Central memory CD8-positive, alpha-beta T cell (primary cell): ENCODE results near the gene IGSF11.
A peak's percentile ranks its signal among the peaks of the same experiment; 100 is the strongest.

Experiments used
- ATAC-seq: fragments of 150-1000 bp; cut with Tn5 transposase; replicated peaks from 2 replicates; pipeline ENCODE4 v1.10.0; 2022; ENCODE audit warnings: mild to moderate bottlenecking, moderate FRiP score, moderate number of reproducible peaks; ENCODE audit not compliant: poor library complexity, severe bottlenecking; ENCODE audit errors: extremely low read depth
- DNase-seq, 2 donors: peaks; one replicate each; pipeline ENCODE4 v3.0.0; 2021; ENCODE audit warnings: low spot score in 2 of 2
- H3K27ac Mint-ChIP-seq: one replicate; pipeline ENCODE4 v1.8.0; 2022; ENCODE audit warnings: low read depth, mild to moderate bottlenecking, moderate library complexity, mixed read lengths
- H3K27me3 Mint-ChIP-seq: one replicate; pipeline ENCODE4 v1.8.0; 2022; ENCODE audit warnings: mixed read lengths
- H3K36me3 Mint-ChIP-seq: one replicate; pipeline ENCODE4 v1.8.0; 2022; ENCODE audit warnings: mild to moderate bottlenecking, moderate library complexity, mixed read lengths; ENCODE audit not compliant: insufficient read depth
- H3K4me1 Mint-ChIP-seq: one replicate; pipeline ENCODE4 v1.8.0; 2022; ENCODE audit warnings: mixed read lengths
- H3K4me3 Mint-ChIP-seq: one replicate; pipeline ENCODE4 v1.8.0; 2022; ENCODE audit warnings: mild to moderate bottlenecking, moderate library complexity, mixed read lengths
- H3K9me3 Mint-ChIP-seq: one replicate; pipeline ENCODE4 v1.8.0; 2022; ENCODE audit warnings: mixed read lengths

Gene IGSF11

DNA sequence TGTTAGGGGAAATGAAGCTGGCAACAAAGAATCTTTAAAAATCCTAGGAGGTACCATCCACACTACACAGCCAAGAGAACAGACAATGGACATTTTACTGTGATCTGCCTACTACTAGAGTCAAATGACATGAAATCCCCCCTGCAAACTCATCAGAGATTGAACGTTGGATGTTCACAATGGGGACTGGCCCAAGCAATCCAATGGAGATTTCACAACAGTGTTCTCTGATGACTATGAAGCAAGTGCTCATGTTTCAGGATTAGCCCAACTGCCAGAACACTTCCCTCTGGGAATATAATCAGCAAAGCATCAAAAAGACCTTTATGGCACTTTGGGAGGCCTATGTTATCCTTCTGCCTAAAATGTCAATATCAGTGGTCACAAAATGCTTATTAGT is 97.8 kb downstream of the IGSF11 start:
- H3K9me3 Mint-ChIP-seq = no peaks in the 10 kb centered on the region
- H3K36me3 Mint-ChIP-seq = no peaks in the 10 kb centered on the region
- H3K4me1 Mint-ChIP-seq = no peaks in the 10 kb centered on the region
- no peak overlapping the region for H3K27ac Mint-ChIP-seq
- peaks cover 11% of the 10 kb centered on the region for H3K27me3 Mint-ChIP-seq
- no peak overlapping the region for H3K4me3 Mint-ChIP-seq
- no peak for ATAC-seq
- DNase-seq = no peak

DNA sequence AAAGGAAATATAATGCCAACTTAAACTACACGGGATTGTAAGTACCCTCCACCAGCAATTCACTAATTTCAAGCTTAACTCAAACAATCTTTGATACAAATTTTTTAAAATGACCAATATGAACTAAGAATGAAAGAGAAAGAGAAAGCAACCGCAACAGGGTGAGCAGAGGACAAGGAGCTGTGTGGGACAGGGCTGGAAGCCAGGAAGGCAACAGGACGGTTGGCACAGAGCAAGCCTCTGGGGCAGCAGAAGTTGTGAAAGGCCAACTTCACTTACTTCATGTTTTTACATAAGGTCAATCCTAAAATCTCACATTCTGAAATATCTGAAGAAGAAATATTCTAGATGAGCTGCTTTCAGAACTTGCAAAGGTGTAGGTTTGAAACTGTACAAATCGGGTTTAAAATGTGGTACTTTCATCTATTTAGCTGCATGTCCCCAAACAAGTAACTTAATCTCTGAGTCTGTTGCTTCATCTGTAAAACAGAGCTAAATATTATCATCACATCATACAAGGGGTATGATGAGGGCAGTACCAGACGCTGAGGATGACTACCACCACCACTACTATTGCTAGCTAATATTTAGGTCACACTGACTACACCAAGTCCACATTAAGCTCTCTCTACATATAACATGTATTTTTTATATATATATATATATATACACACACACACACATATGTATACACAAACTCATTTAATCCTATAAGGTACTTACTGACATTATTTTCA is 101.7 kb downstream of the IGSF11 start:
- no peaks in the 10 kb centered on the region for H3K36me3 Mint-ChIP-seq
- H3K9me3 Mint-ChIP-seq = no peaks in the 10 kb centered on the region
- no peaks in the 10 kb centered on the region for H3K4me1 Mint-ChIP-seq
- DNase-seq (no peak), ATAC-seq (no peak)
- H3K27me3 Mint-ChIP-seq = peaks cover under 1% of the 10 kb centered on the region
- no peak overlapping the region for H3K27ac Mint-ChIP-seq
- H3K4me3 Mint-ChIP-seq = no peak overlapping the region

DNA sequence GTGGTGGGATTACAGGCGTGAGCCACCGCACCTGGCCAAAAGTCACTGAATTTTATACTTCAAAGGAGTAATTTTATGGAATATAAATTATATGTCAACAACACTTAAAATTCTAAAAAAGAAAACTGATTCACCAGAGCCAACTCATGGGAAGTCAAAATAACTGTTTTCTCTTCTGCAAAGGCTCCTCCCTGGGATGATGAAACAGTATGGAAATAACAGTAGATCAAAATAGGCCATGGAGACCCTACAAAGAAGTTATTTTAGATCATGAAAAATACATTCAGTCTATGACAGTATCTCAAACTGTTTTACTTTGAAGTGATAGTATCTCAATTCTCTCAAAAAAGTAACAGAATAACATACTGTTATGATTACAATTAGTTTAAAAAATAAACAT is 102.7 kb downstream of the IGSF11 start:
- Mint-ChIP-seq H3K27me3 (no peaks in the 10 kb centered on the region), H3K9me3 (no peaks in the 10 kb centered on the region), H3K4me1 (no peaks in the 10 kb centered on the region)

DNA sequence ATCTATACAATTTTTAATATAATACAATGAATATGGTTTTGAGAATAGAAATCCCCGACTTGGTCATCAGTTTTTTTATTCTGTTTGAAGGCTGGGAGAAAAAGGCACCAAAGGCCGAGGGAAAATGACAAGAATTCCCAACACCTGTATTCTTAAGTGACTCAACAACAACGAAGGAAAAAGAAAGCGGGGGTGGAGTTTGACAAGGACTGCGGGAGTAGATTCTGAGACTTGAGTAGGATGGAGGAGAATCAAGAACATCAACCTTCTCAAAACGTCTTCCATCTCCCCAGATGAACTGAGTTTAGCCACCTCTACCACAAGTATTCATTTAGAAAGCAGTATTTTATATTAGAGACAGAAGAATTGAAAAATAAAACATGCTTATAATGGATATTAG is 107.2 kb downstream of the IGSF11 start:
- Mint-ChIP-seq H3K9me3 (no peaks in the 10 kb centered on the region), H3K4me3 (no peak overlapping the region), H3K27me3 (no peaks in the 10 kb centered on the region), H3K27ac (no peak overlapping the region), H3K36me3 (no peaks in the 10 kb centered on the region), H3K4me1 (no peaks in the 10 kb centered on the region)
- ATAC-seq (no peak), DNase-seq (no peak)

More for the DNA sequence above, 102.7 kb downstream of the IGSF11 start:
- no peak for ATAC-seq
- no peak overlapping the region for H3K4me3 Mint-ChIP-seq
- no peaks in the 10 kb centered on the region for H3K36me3 Mint-ChIP-seq
- DNase-seq = no peak
- no peak overlapping the region for H3K27ac Mint-ChIP-seq

DNA sequence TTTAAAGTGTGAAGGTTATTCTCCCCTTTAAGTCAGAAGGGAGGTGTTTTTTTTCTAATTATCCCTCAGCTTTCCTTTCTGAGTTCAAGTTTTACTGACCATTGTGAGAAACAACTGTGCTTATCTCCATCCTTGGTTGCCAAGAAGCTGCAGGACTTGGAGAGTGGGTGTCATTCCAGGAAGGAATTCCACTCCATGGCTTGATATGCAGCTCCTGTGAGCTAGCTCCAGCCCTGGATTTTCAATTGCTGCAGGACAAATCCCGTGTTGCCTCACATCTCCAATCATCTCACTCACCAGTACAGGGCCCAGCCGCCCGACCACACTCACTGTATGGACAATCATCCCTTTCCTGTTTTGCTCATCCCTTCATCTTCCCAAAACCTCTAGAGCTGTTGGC is 122.5 kb downstream of the IGSF11 start:
- no peak for DNase-seq
- H3K4me3 Mint-ChIP-seq = no peak overlapping the region
- no peak for ATAC-seq
- no peaks in the 10 kb centered on the region for H3K4me1 Mint-ChIP-seq
- H3K27me3 Mint-ChIP-seq = peaks cover 45% of the 10 kb centered on the region
- H3K36me3 Mint-ChIP-seq = no peaks in the 10 kb centered on the region
- H3K9me3 Mint-ChIP-seq = no peaks in the 10 kb centered on the region
- no peak overlapping the region for H3K27ac Mint-ChIP-seq

DNA sequence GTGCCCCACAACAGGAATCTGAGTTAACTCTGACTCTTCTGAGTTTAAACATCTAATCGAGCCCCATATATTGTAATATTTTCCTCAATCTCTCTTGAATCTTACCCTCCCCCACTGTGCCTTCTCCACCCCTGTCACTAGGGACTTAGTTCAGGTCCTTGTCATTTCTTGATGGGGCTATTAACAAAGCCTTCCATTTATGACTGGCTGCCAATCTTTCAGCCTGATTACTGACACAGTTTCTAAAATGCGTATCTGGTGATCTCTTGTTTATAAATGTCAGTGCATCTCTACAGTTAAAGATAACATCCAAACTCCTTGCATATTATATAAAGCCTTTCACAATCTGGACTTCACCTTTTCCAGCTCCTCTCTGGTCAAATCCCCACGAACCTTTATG is 124.3 kb downstream of the IGSF11 start:
- Mint-ChIP-seq H3K27ac (no peak overlapping the region), H3K4me1 (no peaks in the 10 kb centered on the region), H3K27me3 (peaks cover 52% of the 10 kb centered on the region), H3K36me3 (no peaks in the 10 kb centered on the region), H3K9me3 (no peaks in the 10 kb centered on the region), H3K4me3 (no peak overlapping the region)
- no peak for ATAC-seq
- DNase-seq = no peak

DNA sequence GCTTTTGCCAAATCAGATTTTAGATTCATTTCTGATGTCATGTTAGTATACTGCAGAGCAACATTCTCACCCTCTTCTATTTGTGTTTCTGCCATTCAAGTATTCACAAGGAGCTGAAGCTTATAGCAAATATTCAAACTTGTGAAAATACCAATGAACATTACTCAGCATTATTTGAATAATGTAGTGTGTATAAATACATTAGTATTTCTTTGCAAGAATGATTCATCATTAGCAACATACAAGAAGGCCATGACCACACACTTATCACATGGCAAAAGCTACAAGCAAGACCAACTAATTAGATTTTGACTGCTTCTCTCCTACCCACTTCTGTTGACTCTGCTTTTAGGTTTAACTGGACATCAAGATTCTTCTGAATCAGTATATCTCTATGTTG is 124.9 kb downstream of the IGSF11 start:
- H3K4me1 Mint-ChIP-seq = no peaks in the 10 kb centered on the region
- no peak for DNase-seq
- no peak for ATAC-seq
- H3K27ac Mint-ChIP-seq = no peak overlapping the region
- H3K27me3 Mint-ChIP-seq = peaks cover 57% of the 10 kb centered on the region
- H3K9me3 Mint-ChIP-seq = no peaks in the 10 kb centered on the region
- no peaks in the 10 kb centered on the region for H3K36me3 Mint-ChIP-seq
- no peak overlapping the region for H3K4me3 Mint-ChIP-seq

DNA sequence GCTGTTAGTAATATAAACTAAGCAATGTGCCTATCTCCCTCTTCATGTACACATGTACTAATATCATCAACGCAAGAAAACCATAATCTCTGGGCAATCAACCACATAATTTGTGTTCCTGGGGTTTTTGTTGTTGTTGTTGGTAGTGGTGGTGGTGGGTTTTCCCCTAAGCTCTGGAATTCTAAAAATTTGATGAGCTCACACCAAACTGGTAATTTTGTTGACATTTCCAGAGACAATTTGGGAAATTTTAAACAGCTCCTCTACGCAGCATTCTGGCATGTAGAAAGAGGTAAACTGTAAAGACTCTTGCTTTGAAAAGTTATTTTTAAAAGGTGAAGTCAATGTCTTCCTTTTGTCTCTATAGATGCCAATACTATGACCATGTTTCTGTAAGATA is 126.7 kb downstream of the IGSF11 start:
- H3K36me3 Mint-ChIP-seq = no peaks in the 10 kb centered on the region
- peaks cover 58% of the 10 kb centered on the region for H3K27me3 Mint-ChIP-seq
- no peaks in the 10 kb centered on the region for H3K9me3 Mint-ChIP-seq
- DNase-seq (no peak), ATAC-seq (no peak)
- no peak overlapping the region for H3K27ac Mint-ChIP-seq
- H3K4me3 Mint-ChIP-seq = no peak overlapping the region
- no peaks in the 10 kb centered on the region for H3K4me1 Mint-ChIP-seq

DNA sequence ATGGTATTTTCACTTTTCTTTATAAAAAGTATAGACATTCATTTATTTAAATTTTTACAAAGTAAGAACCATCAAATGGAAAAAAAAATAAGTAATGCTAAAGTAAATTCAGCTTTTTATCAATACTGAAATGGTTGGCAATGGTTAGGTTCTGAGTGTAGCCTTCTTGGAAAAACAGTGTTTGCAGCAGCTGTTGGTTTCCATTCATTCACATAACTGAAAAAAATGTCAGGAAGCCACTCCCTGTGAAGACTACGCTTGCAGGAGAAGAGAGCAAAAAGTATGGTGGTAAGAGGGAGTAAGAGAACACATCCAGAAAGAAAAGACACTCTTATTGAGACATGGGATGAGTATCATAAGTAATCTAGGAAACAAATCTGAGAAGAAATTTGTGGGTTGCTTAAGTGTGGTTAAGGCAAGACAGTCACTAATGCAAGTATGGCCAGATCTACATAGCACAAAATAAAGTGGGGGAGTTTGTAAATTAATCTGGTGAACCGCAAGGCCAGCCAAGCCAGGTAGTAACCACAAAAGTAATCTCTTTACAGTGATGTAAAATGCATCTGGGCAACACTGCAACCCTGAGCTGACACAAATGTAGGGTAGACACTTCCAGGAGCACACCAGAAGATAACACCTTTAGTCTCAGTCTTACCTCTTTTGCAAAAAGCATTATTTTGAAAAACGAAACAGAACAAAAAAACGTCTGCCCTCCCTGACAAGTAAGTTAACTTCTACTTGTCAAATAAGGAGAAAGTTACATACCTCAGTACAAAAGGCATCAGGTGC is 133.7 kb downstream of the IGSF11 start:
- DNase-seq (no peak), ATAC-seq (peak; percentile 62)
- Mint-ChIP-seq H3K27me3 (peaks cover 64% of the 10 kb centered on the region), H3K4me3 (no peak overlapping the region), H3K27ac (no peak overlapping the region), H3K9me3 (no peaks in the 10 kb centered on the region), H3K36me3 (no peaks in the 10 kb centered on the region), H3K4me1 (peaks cover 6% of the 10 kb centered on the region)

DNA sequence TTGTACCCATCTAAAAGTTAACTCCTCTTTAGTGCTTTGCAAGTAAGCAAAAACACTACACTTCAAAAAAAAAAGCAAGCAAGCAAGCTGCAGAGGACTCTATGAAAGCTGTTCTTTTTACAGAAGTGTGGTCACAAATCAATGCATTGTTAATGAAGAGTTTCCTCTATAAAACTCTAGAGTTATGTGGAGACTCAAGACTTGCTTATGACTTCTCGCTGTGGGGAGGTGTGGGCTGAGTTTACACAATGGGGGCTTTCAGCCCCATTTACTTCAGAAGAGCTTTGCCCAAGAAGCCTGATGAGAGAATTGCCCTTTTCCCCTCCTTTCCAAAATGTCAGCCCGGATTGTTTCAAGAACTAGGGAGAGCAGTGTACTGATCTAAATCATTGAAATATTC is 144.4 kb downstream of the IGSF11 start:
- no peak overlapping the region for H3K4me3 Mint-ChIP-seq
- H3K4me1 Mint-ChIP-seq = no peaks in the 10 kb centered on the region
- no peak overlapping the region for H3K27ac Mint-ChIP-seq
- ATAC-seq (no peak), DNase-seq (no peak)
- H3K9me3 Mint-ChIP-seq = no peaks in the 10 kb centered on the region
- H3K36me3 Mint-ChIP-seq = peaks cover 2% of the 10 kb centered on the region
- H3K27me3 Mint-ChIP-seq = peaks cover 82% of the 10 kb centered on the region

DNA sequence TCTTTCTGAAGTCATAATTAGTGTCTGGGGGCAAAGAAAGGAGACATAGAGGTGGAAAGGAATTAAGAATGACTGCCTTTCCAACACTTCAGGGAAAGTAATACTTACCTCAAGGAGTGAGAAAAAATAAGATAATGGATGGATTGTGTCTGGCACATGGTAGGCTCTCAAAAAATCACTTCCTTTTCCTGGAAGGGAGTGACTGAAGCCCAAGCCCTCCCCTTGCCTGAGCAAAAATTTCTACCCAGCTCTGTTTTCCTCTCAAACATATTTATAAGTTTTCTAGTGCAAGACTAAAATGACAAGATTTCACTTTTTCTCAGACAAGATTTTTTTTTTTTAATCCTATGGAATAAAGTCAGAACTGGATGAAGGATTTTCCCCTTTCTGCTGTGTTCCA is 145.0 kb downstream of the IGSF11 start:
- Mint-ChIP-seq H3K27ac (no peak overlapping the region), H3K36me3 (no peaks in the 10 kb centered on the region), H3K4me3 (no peak overlapping the region), H3K9me3 (no peaks in the 10 kb centered on the region), H3K4me1 (no peaks in the 10 kb centered on the region), H3K27me3 (peaks cover 77% of the 10 kb centered on the region)
- ATAC-seq (no peak), DNase-seq (no peak)

DNA sequence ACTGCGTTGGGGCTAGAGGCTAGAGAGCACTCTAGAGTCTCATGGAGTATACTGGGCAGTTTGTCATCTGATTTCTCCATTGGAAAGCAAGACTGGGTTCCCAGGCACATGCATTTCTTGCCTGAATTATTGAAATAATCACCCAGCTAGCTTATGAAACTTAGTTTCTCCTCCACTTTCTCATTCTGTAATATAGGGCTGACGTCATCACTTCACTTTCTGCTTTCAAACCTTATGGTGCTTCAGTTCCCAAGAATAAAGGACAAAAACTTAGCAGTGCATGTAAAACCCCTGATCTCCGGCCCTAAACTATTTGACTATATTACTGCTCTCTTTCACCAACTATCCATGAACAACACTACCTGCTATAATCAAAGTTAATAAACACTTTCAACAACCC is 147.9 kb downstream of the IGSF11 start:
- no peak for ATAC-seq
- DNase-seq = no peak
- Mint-ChIP-seq H3K27me3 (peaks cover 60% of the 10 kb centered on the region), H3K27ac (peak overlapping the region; percentile 7), H3K36me3 (no peaks in the 10 kb centered on the region), H3K4me3 (no peak overlapping the region), H3K9me3 (no peaks in the 10 kb centered on the region), H3K4me1 (no peaks in the 10 kb centered on the region)

DNA sequence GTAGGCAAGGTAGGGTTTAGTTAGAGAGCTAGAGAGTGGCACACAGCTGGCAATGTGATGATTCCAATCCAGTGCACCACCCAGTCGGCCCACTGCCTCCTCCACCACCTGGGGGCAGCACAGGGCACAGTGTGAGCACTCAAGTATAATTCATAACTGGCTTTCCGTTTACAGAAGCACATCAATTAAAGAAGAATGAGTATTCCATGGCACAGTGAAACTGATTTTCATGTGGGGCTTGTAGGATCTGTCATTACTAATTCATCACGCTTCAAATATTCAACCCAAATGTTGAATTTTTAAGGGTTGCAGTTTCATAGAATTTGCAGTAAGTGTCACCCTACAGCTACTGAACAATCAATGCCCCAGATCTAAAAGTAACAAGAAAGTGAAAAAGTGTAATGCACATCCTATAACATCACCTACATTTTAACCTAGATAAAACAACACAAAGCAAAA is 149.9 kb downstream of the IGSF11 start:
- peak; percentile 64 for ATAC-seq
- Mint-ChIP-seq H3K4me1 (no peaks in the 10 kb centered on the region), H3K9me3 (no peaks in the 10 kb centered on the region), H3K27me3 (peaks cover 60% of the 10 kb centered on the region), H3K27ac (no peak overlapping the region), H3K36me3 (no peaks in the 10 kb centered on the region), H3K4me3 (no peak overlapping the region)
- peak; percentile 47 to 62 for DNase-seq
